Stimulated activated CD4-positive, alpha-beta T cell treated with anti-CD3 and anti-CD28 coated beads, Interleukin-1b, Interleukin-23, amount 100 ng/mL, for 4 hours (primary cell): Measurements from ENCODE around the gene COL6A3.

Experiments
- DNase-seq, 2 donors: peaks; one replicate each; pipeline ENCODE4 v3.0.0-alpha.2; 2020; ENCODE audit warnings: low read depth in 2 of 2

Gene COL6A3

GRCh38 chr2:237297421-237298150 lies 116.4 kb downstream of the COL6A3 start:
- DNase-seq, result no peak

- no peak for DNase-seq
These were observed 117.2 kb downstream of the COL6A3 start for GRCh38 chr2:237296756-237297155.

GRCh38 chr2:237295889-237296480 lies 118.0 kb downstream of the COL6A3 start:
- no peak for DNase-seq

GRCh38 chr2:237294460-237294859 lies 119.5 kb downstream of the COL6A3 start:
- DNase-seq, result no peak

- no peak for DNase-seq
These were observed 120.0 kb downstream of the COL6A3 start for GRCh38 chr2:237293978-237294377.

- peak in 1 of 2 donors; percentile 15 for DNase-seq
These were observed 122.7 kb downstream of the COL6A3 start for GRCh38 chr2:237291138-237291792.

- DNase-seq, result no peak
These were observed 123.7 kb downstream of the COL6A3 start for GRCh38 chr2:237290261-237290660.

GRCh38 chr2:237289139-237289538 lies 124.8 kb downstream of the COL6A3 start:
- no peak for DNase-seq

- DNase-seq, result no peak
These were observed 126.1 kb downstream of the COL6A3 start for GRCh38 chr2:237287872-237288271.

- DNase-seq, result no peak
These were observed 130.6 kb downstream of the COL6A3 start for GRCh38 chr2:237283131-237283928.

GRCh38 chr2:237282568-237283128 lies 131.3 kb downstream of the COL6A3 start:
- DNase-seq, result no peak

GRCh38 chr2:237281836-237282306 lies 132.1 kb downstream of the COL6A3 start:
- no peak for DNase-seq

- no peak for DNase-seq
These were observed 133.0 kb downstream of the COL6A3 start for GRCh38 chr2:237280939-237281338.

GRCh38 chr2:237280229-237280628 lies 133.7 kb downstream of the COL6A3 start:
- DNase-seq, result no peak

- no peak for DNase-seq
These were observed 134.8 kb downstream of the COL6A3 start for GRCh38 chr2:237279012-237279768.

GRCh38 chr2:237278568-237278967 lies 135.4 kb downstream of the COL6A3 start:
- DNase-seq, result no peak

- no peak for DNase-seq
These were observed 137.1 kb downstream of the COL6A3 start for GRCh38 chr2:237276716-237277490.
